Loucy (cell line): Measurements from ENCODE around the gene GPAM.

Experiments used
- H2AFZ ChIP-seq: fragments of 200-600 bp; sonication (generic); 2 replicates; pipeline ENCODE4 v1.6.0; 2016; ENCODE audit warnings: antibody characterized with exemption, mild to moderate bottlenecking, low read length, moderate library complexity
- H3F3A ChIP-seq: fragments of 200-600 bp; 2 replicates; pipeline ENCODE4 v1.6.0; 2016; ENCODE audit warnings: antibody characterized with exemption, low read depth, mild to moderate bottlenecking
- H3K27me3 ChIP-seq: fragments of 200-600 bp; sonication (generic); 2 replicates; pipeline ENCODE4 v1.6.1; 2014; ENCODE audit warnings: low read length, mild to moderate bottlenecking; ENCODE audit not compliant: insufficient read depth, poor library complexity, severe bottlenecking
- H3K36me3 ChIP-seq: fragments of 200-600 bp; sonication (generic); 2 replicates; pipeline ENCODE4 v1.6.1; 2016; ENCODE audit warnings: low read length; ENCODE audit not compliant: insufficient read depth
- H3K4me1 ChIP-seq: fragments of 200-600 bp; sonication (generic); 2 replicates; pipeline ENCODE4 v1.5.1; 2014; ENCODE audit warnings: low read length, mild to moderate bottlenecking; ENCODE audit not compliant: insufficient read depth, poor library complexity, severe bottlenecking
- H3K4me2 ChIP-seq: fragments of 200-600 bp; sonication (generic); 2 replicates; pipeline ENCODE4 v1.6.0; 2014; ENCODE audit warnings: antibody characterized with exemption, low read length, low read depth, mild to moderate bottlenecking; ENCODE audit not compliant: poor library complexity, severe bottlenecking
- H3K4me3 ChIP-seq: fragments of 200-600 bp; sonication (generic); 2 replicates; pipeline ENCODE4 v1.5.1; 2014; ENCODE audit warnings: low read length, mild to moderate bottlenecking, mixed read lengths; ENCODE audit not compliant: poor library complexity, severe bottlenecking
- H3K79me2 ChIP-seq: fragments of 200-600 bp; sonication (generic); 2 replicates; pipeline ENCODE4 v1.6.1; 2014; ENCODE audit warnings: low read length; ENCODE audit not compliant: insufficient read depth
- H3K9ac ChIP-seq: fragments of 200-600 bp; sonication (generic); 2 replicates; pipeline ENCODE4 v1.6.0; 2014; ENCODE audit warnings: mild to moderate bottlenecking, low read depth, low read length, moderate library complexity; ENCODE audit not compliant: poor library complexity, severe bottlenecking
- H3K9me2 ChIP-seq: fragments of 200-600 bp; sonication (generic); replicated peaks from 2 replicates; pipeline ENCODE4 v1.6.1; 2016; ENCODE audit warnings: low read depth, low read length, mixed read lengths
- H3K9me3 ChIP-seq: fragments of 200-600 bp; sonication (generic); 2 replicates; pipeline ENCODE4 v1.6.1; 2014; ENCODE audit warnings: mild to moderate bottlenecking, antibody characterized with exemption, low read length, low read depth; ENCODE audit not compliant: insufficient read depth
- H4K20me1 ChIP-seq: fragments of 200-600 bp; sonication (generic); 2 replicates; pipeline ENCODE4 v1.6.0; 2014; ENCODE audit warnings: antibody characterized with exemption, low read length, mild to moderate bottlenecking; ENCODE audit not compliant: insufficient read depth, poor library complexity, severe bottlenecking
- EZH2phosphoT487 ChIP-seq: fragments of 200-600 bp; IDR thresholded peaks from 2 replicates; pipeline ENCODE4 v1.6.1; 2018; ENCODE audit warnings: antibody characterized with exemption, mild to moderate bottlenecking, moderate library complexity, borderline replicate concordance
- TF ChIP-seq, protein P1 (sequence below): fragments of 200-600 bp; sonication (generic); conservative IDR thresholded peaks from 2 replicates; pipeline ENCODE4 v1.5.1; 2014; ENCODE audit warnings: mild to moderate bottlenecking, antibody characterized with exemption, low read length

GPAM gene

DNA sequence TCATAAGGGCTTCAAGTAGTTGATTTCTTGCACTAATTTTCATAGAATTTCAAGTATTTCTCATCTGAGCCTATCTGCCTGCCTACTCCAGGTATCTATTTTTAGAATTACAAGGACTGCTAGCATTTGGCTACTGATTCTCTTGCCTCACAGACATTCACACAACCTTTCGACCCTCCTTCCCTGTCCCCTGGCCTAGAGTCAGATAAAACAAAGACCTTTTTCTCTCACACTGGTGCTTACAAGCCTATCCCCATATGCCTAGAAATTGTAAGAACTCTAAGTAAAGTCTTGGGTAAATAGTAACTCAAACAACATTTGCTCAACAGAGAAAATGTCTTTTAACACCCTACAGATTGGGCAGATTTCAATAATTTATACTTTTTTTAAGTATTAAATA is 6.3 kb downstream of the GPAM start:
- Histone ChIP-seq H3K4me1 (peaks cover 14% of the 10 kb centered on the region), H2AFZ (no peak overlapping the region), H3F3A (no peaks in the 10 kb centered on the region), H3K4me2 (no peak overlapping the region), H3K9ac (no peak overlapping the region), H3K9me3 (no peaks in the 10 kb centered on the region), H4K20me1 (no peaks in the 10 kb centered on the region), H3K27me3 (no peaks in the 10 kb centered on the region), H3K9me2 (no peaks in the 10 kb centered on the region), H3K79me2 (no peaks in the 10 kb centered on the region), H3K4me3 (no peak overlapping the region), H3K36me3 (peaks cover 36% of the 10 kb centered on the region; the same call in 1 of the 2 replicates)
- no peak for TF ChIP-seq EZH2phosphoT487
- TF ChIP-seq, protein P1, sequence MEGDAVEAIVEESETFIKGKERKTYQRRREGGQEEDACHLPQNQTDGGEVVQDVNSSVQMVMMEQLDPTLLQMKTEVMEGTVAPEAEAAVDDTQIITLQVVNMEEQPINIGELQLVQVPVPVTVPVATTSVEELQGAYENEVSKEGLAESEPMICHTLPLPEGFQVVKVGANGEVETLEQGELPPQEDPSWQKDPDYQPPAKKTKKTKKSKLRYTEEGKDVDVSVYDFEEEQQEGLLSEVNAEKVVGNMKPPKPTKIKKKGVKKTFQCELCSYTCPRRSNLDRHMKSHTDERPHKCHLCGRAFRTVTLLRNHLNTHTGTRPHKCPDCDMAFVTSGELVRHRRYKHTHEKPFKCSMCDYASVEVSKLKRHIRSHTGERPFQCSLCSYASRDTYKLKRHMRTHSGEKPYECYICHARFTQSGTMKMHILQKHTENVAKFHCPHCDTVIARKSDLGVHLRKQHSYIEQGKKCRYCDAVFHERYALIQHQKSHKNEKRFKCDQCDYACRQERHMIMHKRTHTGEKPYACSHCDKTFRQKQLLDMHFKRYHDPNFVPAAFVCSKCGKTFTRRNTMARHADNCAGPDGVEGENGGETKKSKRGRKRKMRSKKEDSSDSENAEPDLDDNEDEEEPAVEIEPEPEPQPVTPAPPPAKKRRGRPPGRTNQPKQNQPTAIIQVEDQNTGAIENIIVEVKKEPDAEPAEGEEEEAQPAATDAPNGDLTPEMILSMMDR, result no peak

DNA sequence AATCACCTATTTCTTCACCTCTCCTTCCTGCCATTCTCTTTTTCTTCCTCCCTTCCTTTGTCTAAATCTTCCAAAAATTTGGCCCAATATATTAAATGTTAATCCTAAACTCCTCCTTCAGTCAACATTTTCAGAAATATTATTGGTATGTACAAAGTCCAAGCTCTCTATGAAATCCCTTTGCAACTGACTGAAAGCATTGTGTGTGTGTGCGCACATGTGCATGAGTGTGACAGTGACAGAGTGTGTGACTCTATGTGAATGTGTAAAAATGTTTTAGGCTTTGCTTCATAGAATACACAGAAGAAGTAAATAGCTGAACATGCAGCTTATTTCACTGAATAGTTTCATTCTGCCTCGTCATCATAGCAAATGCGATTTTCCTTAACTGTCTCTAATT is 7.0 kb downstream of the GPAM start:
- Histone ChIP-seq H3K36me3 (peaks cover 41% of the 10 kb centered on the region; the same call in 1 of the 2 replicates), H3K4me2 (no peak overlapping the region)

GRCh38 chr10:112175409-112175808 is 8.2 kb downstream of the GPAM start:
- Histone ChIP-seq H3K79me2 (no peaks in the 10 kb centered on the region), H3K4me3 (no peak overlapping the region), H3K27me3 (no peaks in the 10 kb centered on the region), H2AFZ (no peak overlapping the region), H4K20me1 (no peaks in the 10 kb centered on the region), H3K9ac (no peak overlapping the region), H3K9me2 (no peaks in the 10 kb centered on the region), H3K9me3 (no peaks in the 10 kb centered on the region), H3K4me1 (peaks cover 9% of the 10 kb centered on the region), H3F3A (no peaks in the 10 kb centered on the region), H3K36me3 (peaks cover 53% of the 10 kb centered on the region; the same call in 1 of the 2 replicates), H3K4me2 (no peak overlapping the region)
- TF ChIP-seq EZH2phosphoT487, result no peak
- TF ChIP-seq, protein P1, result no peak

More for the DNA sequence above, 7.0 kb downstream of the GPAM start:
- Histone ChIP-seq H3K9me3 (no peaks in the 10 kb centered on the region), H2AFZ (no peak overlapping the region), H3K9me2 (no peaks in the 10 kb centered on the region), H3K27me3 (no peaks in the 10 kb centered on the region), H3K79me2 (no peaks in the 10 kb centered on the region), H3K4me3 (no peak overlapping the region), H3F3A (no peaks in the 10 kb centered on the region), H3K4me1 (peaks cover 11% of the 10 kb centered on the region), H3K9ac (no peak overlapping the region), H4K20me1 (no peaks in the 10 kb centered on the region)
- TF ChIP-seq, protein P1, result no peak
- TF ChIP-seq EZH2phosphoT487, result no peak
